ENCODE results near the gene INTS13.
A peak's percentile ranks its signal among the peaks of the same experiment; 100 is the strongest.
"Not testable (repeated sequence)": the region's sequence is repeated elsewhere in the genome, so short reads cannot be mapped to it uniquely, and the experiment has no call there.

INTS13 gene
- total RNA-seq, result 44.6 to 75.0 reads per million in 2 experiments

GRCh38 chr12:26937863-26938700 is at the start of gene INTS13, which contains the start of gene FGFR1OP2:
TSS of gene INTS13 (minus strand) at chr12:26937981. CDS start at chr12:26936803, 1,178 bp downstream.
TSS of gene FGFR1OP2 (plus strand) at chr12:26938470. CDS start at chr12:26954159, 15,689 bp downstream.
- peak; percentile 96 for DNase-seq (ENCODE audit: low read depth)

- DNase-seq (ENCODE audit: low read depth), result no peak
These were observed 45.1 kb upstream of the INTS13 start for GRCh38 chr12:26982866-26983265.

- DNase-seq (ENCODE audit: low read depth), result no peak
These were observed 42.0 kb upstream of the INTS13 start for GRCh38 chr12:26979733-26980132.

GRCh38 chr12:26978801-26979200 is 41.0 kb upstream of the INTS13 start:
- DNase-seq (ENCODE audit: low read depth), result no peak

- no peak for DNase-seq (ENCODE audit: low read depth)
These were observed 38.9 kb upstream of the INTS13 start for GRCh38 chr12:26976687-26977086.

- DNase-seq (ENCODE audit: low read depth), result peak; percentile 48
These were observed 34.2 kb upstream of the INTS13 start for GRCh38 chr12:26971963-26972362.

GRCh38 chr12:26970136-26970535 is 32.4 kb upstream of the INTS13 start:
- DNase-seq (ENCODE audit: low read depth), result no peak

GRCh38 chr12:26966842-26967241 is 29.1 kb upstream of the INTS13 start:
- no peak for DNase-seq (ENCODE audit: low read depth)

GRCh38 chr12:26963413-26963812 is 25.6 kb upstream of the INTS13 start:
- DNase-seq (ENCODE audit: low read depth), result no peak

- DNase-seq (ENCODE audit: low read depth), result no peak
These were observed 24.0 kb upstream of the INTS13 start for GRCh38 chr12:26961803-26962202.

GRCh38 chr12:26961391-26961790 is 23.6 kb upstream of the INTS13 start:
- DNase-seq (ENCODE audit: low read depth), result not testable (repeated sequence)

GRCh38 chr12:26954027-26954426 is 16.2 kb upstream of the INTS13 start:
- no peak for DNase-seq (ENCODE audit: low read depth)

GRCh38 chr12:26953447-26953846 is 15.7 kb upstream of the INTS13 start:
- no peak for DNase-seq (ENCODE audit: low read depth)

- no peak for DNase-seq (ENCODE audit: low read depth)
These were observed 10.5 kb upstream of the INTS13 start for GRCh38 chr12:26948309-26948708.

- no peak for DNase-seq (ENCODE audit: low read depth)
These were observed 3.4 kb upstream of the INTS13 start for GRCh38 chr12:26941215-26941594.

- peak; percentile 8 for DNase-seq (ENCODE audit: low read depth)
These were observed 2.9 kb upstream of the INTS13 start for GRCh38 chr12:26940516-26941214.

- no peak for DNase-seq (ENCODE audit: low read depth)
These were observed 2.2 kb upstream of the INTS13 start for GRCh38 chr12:26939953-26940352.

GRCh38 chr12:26939192-26939832 is 1.5 kb upstream of the INTS13 start:
- DNase-seq (ENCODE audit: low read depth), result no peak

GRCh38 chr12:26938701-26939062 is 901 bp upstream of the INTS13 start:
- DNase-seq (ENCODE audit: low read depth), result peak; percentile 7

- DNase-seq (ENCODE audit: low read depth), result no peak
These were observed 328 bp downstream of the INTS13 start for GRCh38 chr12:26937443-26937862.

GRCh38 chr12:26936559-26937442 is 980 bp downstream of the INTS13 start:
- no peak for DNase-seq (ENCODE audit: low read depth)
